B cell (primary cell): Measurements from ENCODE around the gene USP6. TPM values are rescaled to one million over a fixed set of nuclear protein-coding genes. Genes with fewer than 3 reads are reported as not detected.
"Not testable (repeated sequence)": the region's sequence is repeated elsewhere in the genome, so short reads cannot be mapped to it uniquely, and the experiment has no call there.

ENCODE experiments used
- ATAC-seq: fragments of 200-7000 bp; cut with Tn5 transposase; one replicate; pipeline ENCODE4 v1.10.0; 2021; ENCODE audit warnings: low read depth, mild to moderate bottlenecking, moderate number of reproducible peaks, moderate library complexity
- CTCF ChIA-PET: fragments of 350-600 bp; sonication (Branson Sonifier 250); formaldehyde crosslinking; loops from one replicate; lab custom pipeline; 2021; ENCODE audit warnings: antibody characterized with exemption, inconsistent platforms; lab: Charles Lee
- POLR2A ChIA-PET: fragments of 350-600 bp; sonication (Branson Sonifier 250); formaldehyde crosslinking; loops from one replicate; lab custom pipeline; 2021; ENCODE audit warnings: antibody characterized with exemption; lab: Charles Lee
- DNase-seq: peaks from one replicate; pipeline ENCODE4 v3.0.0; 2013
- H2AFZ ChIP-seq: 2 replicates; pipeline ENCODE4 v1.6.1; 2012; ENCODE audit warnings: mild to moderate bottlenecking, low read depth, low read length; ENCODE audit not compliant: insufficient read depth, poor library complexity, severe bottlenecking
- H3K27ac ChIP-seq, 2 donors: 1 replicate in 1 of 2; 2 replicates in 1 of 2; pipeline ENCODE4 v1.5.1; 2012 to 2013; ENCODE audit warnings: low read length in 2 of 2, mild to moderate bottlenecking in 2 of 2, moderate library complexity in 1 of 2
- H3K27me3 ChIP-seq, 4 experiments: fragments of 200-600 bp in 1 of 4; sonication (generic) in 1 of 4; replicated peaks in 1 of 4; 1 replicate in 2 of 4; 2 replicates in 2 of 4; pipeline versions ENCODE4 v1.6.1 to v1.7.0; 2013 to 2016; ENCODE audit warnings: low read length in 3 of 4, mild to moderate bottlenecking in 2 of 4, mixed read lengths in 1 of 4, moderate library complexity in 1 of 4; ENCODE audit not compliant: insufficient read depth in 4 of 4, control insufficient read depth in 3 of 4; ENCODE audit errors: control extremely low read depth in 1 of 4
- H3K36me3 ChIP-seq, 2 experiments: replicated peaks in 1 of 2; 1 replicate in 1 of 2; 2 replicates in 1 of 2; pipeline versions ENCODE4 v1.6.1 to v1.7.1; 2013; ENCODE audit warnings: low read length in 1 of 2; ENCODE audit not compliant: insufficient read depth in 2 of 2, control insufficient read depth in 1 of 2; ENCODE audit errors: control extremely low read depth in 1 of 2, extremely low read depth in 1 of 2
- H3K4me1 ChIP-seq, 2 donors: fragments of 200-600 bp in 1 of 2; sonication (generic) in 1 of 2; 1 replicate in 1 of 2; 2 replicates in 1 of 2; pipeline versions ENCODE4 v1.5.1 to v1.6.1; 2013 to 2017; ENCODE audit warnings: low read length in 2 of 2; ENCODE audit not compliant: control insufficient read depth in 2 of 2, insufficient read depth in 2 of 2
- H3K4me2 ChIP-seq: replicated peaks from 2 replicates; pipeline ENCODE3; 2012; ENCODE audit warnings: mild to moderate bottlenecking, low read depth, low read length; ENCODE audit not compliant: poor library complexity, severe bottlenecking
- H3K4me3 ChIP-seq, 5 experiments: fragments of 200-600 bp in 1 of 5; sonication (generic) in 1 of 5; 1 replicate in 3 of 5; 2 replicates in 2 of 5; pipeline versions ENCODE4 v1.5.1 to v1.7.0; 2011 to 2016; ENCODE audit warnings: low read length in 4 of 5, mild to moderate bottlenecking in 4 of 5, low read depth in 2 of 5, control low read depth in 1 of 5, moderate library complexity in 1 of 5; ENCODE audit not compliant: insufficient read depth in 1 of 5; ENCODE audit errors: control extremely low read depth in 1 of 5, extremely low read depth in 1 of 5
- H3K79me2 ChIP-seq: fragments of 200-600 bp; sonication (generic); one replicate; pipeline ENCODE4 v1.6.0; 2016; ENCODE audit warnings: low read length; ENCODE audit not compliant: control insufficient read depth, insufficient read depth
- H3K9ac ChIP-seq: fragments of 200-600 bp; sonication (generic); 2 replicates; pipeline ENCODE4 v1.6.1; 2017; ENCODE audit warnings: mild to moderate bottlenecking, low read length, moderate library complexity
- H3K9me3 ChIP-seq, 3 donors: one replicate each; pipeline versions ENCODE4 v1.6.1 to v1.7.1; 2013; ENCODE audit warnings: low read length in 2 of 3; ENCODE audit not compliant: control insufficient read depth in 2 of 3, insufficient read depth in 1 of 3; ENCODE audit errors: control extremely low read depth in 1 of 3
- H4K20me1 ChIP-seq: 2 replicates; pipeline ENCODE4 v1.6.0; 2012; ENCODE audit warnings: mild to moderate bottlenecking, low read length; ENCODE audit not compliant: insufficient read depth, control insufficient read depth, poor library complexity, severe bottlenecking
- H3K27ac Mint-ChIP-seq: one replicate; pipeline ENCODE4 v1.8.0; 2021; ENCODE audit warnings: mixed read lengths
- H3K27me3 Mint-ChIP-seq: one replicate; pipeline ENCODE4 v1.8.0; 2021; ENCODE audit warnings: mixed read lengths
- H3K4me1 Mint-ChIP-seq: one replicate; pipeline ENCODE4 v1.8.0; 2021; ENCODE audit warnings: mixed read lengths
- H3K4me3 Mint-ChIP-seq: one replicate; pipeline ENCODE4 v1.8.0; 2021; ENCODE audit warnings: mixed read lengths
- H3K9me3 Mint-ChIP-seq: one replicate; pipeline ENCODE4 v1.8.0; 2022; ENCODE audit warnings: mixed read lengths; ENCODE audit not compliant: insufficient read depth
- EZH2 ChIP-seq: IDR thresholded peaks from 2 replicates; pipeline ENCODE4 v1.6.1; 2012; ENCODE audit warnings: borderline replicate concordance, low read depth, mild to moderate bottlenecking, moderate library complexity, low read length; ENCODE audit not compliant: insufficient read depth, poor library complexity, severe bottlenecking
- WGBS: methylation state at CpG from one replicate; pipeline ENCODE4 v1.1.5; 2013; ENCODE audit warnings: missing lambda C conversion rate; ENCODE audit not compliant: insufficient coverage; 5-methylcytosine and 5-hydroxymethylcytosine counted together
- intact Hi-C: fragments of 100-400 bp; cut with micrococcal nuclease; formaldehyde crosslinking; loops from one replicate; pipeline ENCODE4 v1.10.0; 2022
- polyA plus RNA-seq: library from polyadenylated mRNA; depleted of rRNA; stranded (reverse); fragments of >200 nt; gene quantifications from 2 replicates; pipeline ENCODE4 v1.2.3, GENCODE V29; 2012
- total RNA-seq, 2 donors: library from RNA; stranded (reverse); fragments of 120-200 nt in 1 of 2; gene quantifications; 1 replicate in 1 of 2; 2 replicates in 1 of 2; pipeline versions ENCODE4 v1.2.3 to v1.2.4, GENCODE V29; 2013 to 2022
- TF ChIP-seq, protein P1 (sequence below): fragments of 200-600 bp; IDR thresholded peaks from one replicate; pipeline ENCODE4 v1.8.0; 2022; ENCODE audit warnings: antibody characterized with exemption, mild to moderate bottlenecking

USP6 gene
- total and polyA plus RNA-seq, 2 donors (not counting 1 experiment from before 2014, with no cell fraction given) = 0.36 to 0.47 TPM

- H3K79me2 ChIP-seq, CTCF ChIA-PET, H2AFZ ChIP-seq, H3K36me3 ChIP-seq, H3K9ac ChIP-seq, POLR2A ChIA-PET, ATAC-seq, H3K27ac ChIP-seq, H3K4me1 Mint-ChIP-seq, H3K4me1 ChIP-seq, H3K27me3 ChIP-seq, H3K9me3 ChIP-seq, H3K9me3 Mint-ChIP-seq, H3K4me3 ChIP-seq, DNase-seq, H3K27me3 Mint-ChIP-seq, H3K4me2 ChIP-seq, intact Hi-C loops, H3K4me3 Mint-ChIP-seq, H4K20me1 ChIP-seq, H3K27ac Mint-ChIP-seq: not testable (repeated sequence)
- WGBS = 100% methylated on average over 4 of the region's 9 CpGs
Measured at GRCh38 chr17:5138198-5138544, 22.3 kb downstream of the USP6 start.

DNA sequence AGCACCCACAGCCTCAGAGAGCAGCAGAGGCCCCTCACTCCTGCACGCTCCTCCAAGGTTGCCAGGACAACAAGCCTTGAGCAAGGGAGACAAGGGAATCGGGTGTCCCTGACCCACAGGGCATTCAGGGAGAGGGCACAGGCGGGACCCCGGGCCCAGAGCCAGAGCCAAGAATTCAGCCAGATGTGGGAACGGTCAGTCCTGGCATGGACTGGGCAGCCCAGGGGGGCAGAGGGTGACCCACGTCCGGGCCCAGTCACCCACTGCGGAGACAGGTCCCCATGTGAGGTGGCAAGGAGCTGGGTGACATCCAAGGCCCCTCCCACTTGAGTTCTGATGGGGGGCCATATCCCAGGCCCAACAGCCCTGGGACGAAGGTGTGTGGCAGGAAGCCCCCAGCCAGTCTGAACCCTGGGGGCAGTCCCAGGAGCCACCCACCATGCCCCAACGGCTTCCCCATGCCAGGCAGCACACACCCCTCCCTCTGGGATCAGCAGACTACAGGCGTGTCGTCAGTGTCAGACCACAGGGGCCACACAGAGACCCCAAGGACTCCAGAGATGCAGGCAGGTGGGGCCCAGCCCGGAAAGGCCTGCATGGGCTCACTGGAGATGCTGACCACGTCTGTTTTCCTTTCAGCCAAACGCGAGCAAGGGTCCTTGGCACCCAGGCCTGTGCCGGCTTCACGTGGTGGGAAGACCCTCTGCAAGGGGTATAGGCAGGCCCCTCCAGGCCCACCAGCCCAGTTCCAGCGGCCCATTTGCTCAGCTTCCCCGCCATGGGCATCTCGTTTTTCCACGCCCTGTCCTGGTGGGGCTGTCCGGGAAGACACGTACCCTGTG, 23.0 kb downstream of the USP6 start:
- Mint-ChIP-seq H3K4me3 (no peak overlapping the region), H3K27ac (no peak overlapping the region), H3K9me3 (no peaks in the 10 kb centered on the region), H3K4me1 (no peaks in the 10 kb centered on the region), H3K27me3 (no peaks in the 10 kb centered on the region)
- Histone ChIP-seq H3K4me1 (no peaks in the 10 kb centered on the region), H3K27me3 (no peaks in the 10 kb centered on the region), H3K9me3 (no peaks in the 10 kb centered on the region), H3K36me3 (no peaks in the 10 kb centered on the region), H4K20me1 (no peaks in the 10 kb centered on the region), H3K27ac (no peak overlapping the region), H3K9ac (no peak overlapping the region), H3K79me2 (no peaks in the 10 kb centered on the region), H3K4me3 (no peak overlapping the region), H3K4me2 (no peak overlapping the region), H2AFZ (no peak overlapping the region)
- ATAC-seq (no peak), DNase-seq (no peak)
- intact Hi-C loops = no loop called here
- WGBS = 89% methylated on average over 24 of the region's 24 CpGs
- ChIA-PET POLR2A (no interaction called here), CTCF (no interaction called here)
- TF ChIP-seq, protein P1, sequence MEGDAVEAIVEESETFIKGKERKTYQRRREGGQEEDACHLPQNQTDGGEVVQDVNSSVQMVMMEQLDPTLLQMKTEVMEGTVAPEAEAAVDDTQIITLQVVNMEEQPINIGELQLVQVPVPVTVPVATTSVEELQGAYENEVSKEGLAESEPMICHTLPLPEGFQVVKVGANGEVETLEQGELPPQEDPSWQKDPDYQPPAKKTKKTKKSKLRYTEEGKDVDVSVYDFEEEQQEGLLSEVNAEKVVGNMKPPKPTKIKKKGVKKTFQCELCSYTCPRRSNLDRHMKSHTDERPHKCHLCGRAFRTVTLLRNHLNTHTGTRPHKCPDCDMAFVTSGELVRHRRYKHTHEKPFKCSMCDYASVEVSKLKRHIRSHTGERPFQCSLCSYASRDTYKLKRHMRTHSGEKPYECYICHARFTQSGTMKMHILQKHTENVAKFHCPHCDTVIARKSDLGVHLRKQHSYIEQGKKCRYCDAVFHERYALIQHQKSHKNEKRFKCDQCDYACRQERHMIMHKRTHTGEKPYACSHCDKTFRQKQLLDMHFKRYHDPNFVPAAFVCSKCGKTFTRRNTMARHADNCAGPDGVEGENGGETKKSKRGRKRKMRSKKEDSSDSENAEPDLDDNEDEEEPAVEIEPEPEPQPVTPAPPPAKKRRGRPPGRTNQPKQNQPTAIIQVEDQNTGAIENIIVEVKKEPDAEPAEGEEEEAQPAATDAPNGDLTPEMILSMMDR = no peak
- TF ChIP-seq EZH2 = no peak
